Astrocyte (in vitro differentiated cells and primary cell): ENCODE results near the gene NDST4.

Experiments used
- CTCF ChIP-seq: IDR thresholded peaks from 2 replicates; pipeline ENCODE4 v1.5.1; 2011; ENCODE audit warnings: low read depth, mild to moderate bottlenecking, inconsistent platforms, low read length, moderate library complexity; ENCODE audit not compliant: insufficient read depth
- EZH2 ChIP-seq: IDR thresholded peaks from 2 replicates; pipeline ENCODE4 v1.6.1; 2012; ENCODE audit warnings: mild to moderate bottlenecking, low read length, inconsistent platforms; ENCODE audit not compliant: insufficient read depth

GRCh38 chr4:114785570-114785969 is 327.9 kb downstream of the NDST4 start:
- TF ChIP-seq EZH2 = no peak
- no peak for TF ChIP-seq CTCF
